DMS153 (cell line): ENCODE data around the gene CES2.

ENCODE experiments used
- DNase-seq: peaks from one replicate; lab custom pipeline; 2025; lab: John Stamatoyannopoulos, UW

The CES2 gene

DNA sequence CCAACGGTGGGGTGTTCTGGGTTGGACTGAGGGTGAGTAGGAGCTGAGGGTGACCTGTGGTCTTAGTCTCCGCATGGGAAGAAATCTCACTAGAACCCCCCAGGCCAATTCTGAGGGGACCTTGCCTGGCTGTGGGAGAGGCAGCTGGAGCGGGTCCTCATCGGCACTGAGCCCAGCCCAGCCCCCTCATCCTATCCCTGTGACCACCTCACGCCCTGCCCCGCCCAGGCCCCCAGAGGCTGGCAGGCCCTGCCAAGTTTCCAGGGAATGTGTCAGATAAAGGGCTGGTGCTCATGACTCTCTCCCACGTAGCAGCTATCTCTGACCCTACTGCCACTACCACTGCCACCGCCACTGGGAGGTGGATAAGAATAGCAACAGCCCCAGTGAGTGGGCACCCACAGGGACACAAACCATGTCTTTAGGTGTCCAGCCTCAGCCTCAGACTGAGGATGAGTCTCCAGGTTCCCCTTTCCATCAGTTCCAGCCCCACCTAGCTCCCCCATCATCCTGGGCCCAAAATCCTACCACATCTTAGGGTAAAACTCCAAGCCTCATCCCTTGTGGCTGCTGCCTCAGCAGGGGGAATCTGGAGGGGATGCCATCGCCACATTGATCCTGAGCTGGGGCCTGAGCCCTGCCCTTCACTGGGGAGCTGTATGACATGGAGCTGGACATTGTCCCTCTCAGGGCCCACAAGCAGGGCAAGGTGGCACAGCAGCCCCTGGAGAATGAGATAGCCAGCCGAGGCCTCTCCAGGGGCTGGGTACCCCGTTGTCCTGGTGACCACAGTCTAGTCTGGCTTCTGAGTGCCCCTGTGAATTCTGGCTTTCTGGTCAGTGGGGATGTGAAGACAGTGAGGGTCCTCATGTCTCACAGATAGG is 31.5 kb upstream of the CES2 start:
- DNase-seq, result no peak

- no peak for DNase-seq
Measured at GRCh38 chr16:66904428-66904845, 30.9 kb upstream of the CES2 start.

DNA sequence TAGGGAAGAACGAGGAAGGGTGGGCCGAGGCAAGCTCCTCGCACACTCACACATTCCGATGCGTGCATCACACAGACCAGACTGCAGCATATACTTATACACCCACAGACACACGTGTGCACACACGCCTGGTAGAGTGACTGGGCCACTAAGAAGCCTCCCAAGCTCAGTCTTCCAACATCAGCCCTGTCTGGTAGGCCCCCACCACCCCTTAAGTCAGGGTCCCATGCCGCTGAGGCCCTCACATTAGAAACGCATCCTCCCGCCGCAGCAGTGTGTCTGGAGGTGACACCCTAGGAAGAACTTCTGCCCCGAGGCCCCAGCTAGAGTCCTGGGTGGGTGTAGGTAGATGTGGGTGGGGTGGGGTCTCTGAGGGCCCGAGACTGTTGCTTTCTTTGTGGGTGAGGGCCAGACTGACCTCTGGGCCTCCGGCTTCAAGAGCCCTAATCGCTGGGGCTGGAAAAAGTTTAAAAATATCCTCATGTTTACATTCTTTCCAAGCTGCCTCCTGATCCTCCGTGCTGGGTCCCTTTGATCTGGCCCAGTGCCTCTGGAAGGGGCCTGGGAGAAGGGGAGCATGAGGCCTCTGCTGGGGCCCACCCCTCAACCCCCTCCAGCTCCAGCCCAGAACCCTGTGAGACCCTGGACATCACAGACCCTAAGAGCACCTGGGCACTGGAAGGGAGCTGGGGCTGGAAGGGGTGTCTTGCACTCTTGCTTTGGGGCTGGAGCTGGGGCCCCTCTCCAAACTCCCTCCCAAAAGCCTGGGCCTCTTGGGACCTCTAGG is 30.3 kb upstream of the CES2 start:
- no peak for DNase-seq

DNA sequence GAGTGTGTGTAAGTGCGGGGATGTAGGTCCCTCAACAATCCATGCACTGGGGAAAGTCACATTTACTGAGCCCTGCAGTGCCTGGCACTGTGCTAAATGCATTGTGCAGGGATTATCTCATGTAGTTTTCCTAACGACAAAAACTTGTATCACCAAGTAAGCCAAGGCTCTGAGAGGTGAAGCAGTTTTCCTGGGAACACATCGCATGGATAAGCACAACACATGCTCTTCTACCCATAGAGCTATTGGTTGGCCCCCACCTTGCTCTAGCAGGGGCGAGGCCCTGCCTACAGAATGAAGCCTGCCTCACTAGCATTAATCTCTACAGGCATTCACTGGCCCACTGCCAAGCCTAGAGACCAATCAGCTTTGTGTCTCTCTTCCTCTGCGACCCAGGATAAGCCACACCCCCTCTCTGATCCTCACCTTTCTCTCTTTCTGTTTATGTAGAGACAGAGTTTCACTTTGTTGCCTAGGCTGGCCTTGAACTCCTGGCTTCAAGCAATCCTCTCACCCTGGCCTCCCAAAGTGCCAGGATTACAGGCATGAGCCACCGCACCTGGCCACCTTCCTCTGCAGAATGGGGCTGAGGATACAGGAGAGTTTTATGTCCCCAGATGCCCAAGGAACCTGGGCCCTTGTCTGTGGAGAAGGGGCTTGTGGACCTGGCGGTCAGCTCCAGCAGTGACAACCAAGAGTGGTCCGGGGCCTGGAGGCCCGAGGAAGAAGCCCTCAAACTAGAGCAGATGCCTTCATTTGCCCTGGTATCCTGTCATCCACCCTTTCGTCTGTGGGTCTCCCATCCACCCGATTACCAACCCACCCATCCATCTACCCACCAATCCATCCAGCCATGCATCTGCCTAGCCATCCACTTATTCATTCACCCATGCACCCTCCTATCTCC is 29.4 kb upstream of the CES2 start:
- peak; percentile 62 for DNase-seq

DNA sequence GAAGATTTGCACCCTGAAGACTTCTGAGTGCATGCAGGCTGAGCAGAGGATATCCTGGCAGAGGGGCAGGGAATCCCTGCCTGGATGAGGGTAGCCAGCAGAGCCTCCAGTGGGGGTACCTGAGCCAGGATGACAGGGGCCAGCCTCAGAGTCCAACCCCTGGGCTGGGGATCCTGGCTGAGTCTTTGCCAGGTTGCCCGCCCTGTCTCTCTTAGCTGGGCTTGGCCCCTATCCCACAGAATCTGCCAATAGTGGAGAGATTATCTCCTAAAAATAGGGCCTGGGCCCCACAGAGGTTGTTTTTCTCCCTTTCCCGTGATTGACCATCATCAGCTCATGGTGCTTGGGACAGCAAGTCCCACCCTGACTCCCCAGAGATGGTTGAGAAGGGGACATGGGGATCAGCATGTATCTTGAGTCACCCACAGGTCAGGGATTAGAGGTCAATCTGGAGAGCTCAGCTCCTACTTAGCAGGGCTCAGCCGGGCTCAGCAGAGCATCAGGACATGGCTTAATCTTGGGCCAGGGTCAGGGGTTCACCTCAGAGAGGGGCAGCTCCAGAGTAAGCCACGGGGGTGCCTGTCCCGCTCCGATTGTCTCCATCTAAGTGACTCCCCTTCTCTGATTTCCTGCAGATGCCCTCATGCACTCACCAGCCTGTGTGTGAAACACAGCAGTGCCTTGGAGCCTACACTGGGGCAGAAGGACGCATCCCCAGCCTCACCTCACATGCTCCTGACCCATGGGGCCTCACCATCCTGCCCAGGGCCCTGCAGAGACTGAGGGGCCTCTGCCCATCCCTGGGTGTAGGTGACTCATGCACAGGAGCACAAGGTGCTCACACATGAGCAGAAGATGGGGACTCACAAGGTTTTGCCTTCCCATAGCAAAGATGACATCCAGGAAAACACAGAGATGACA is 28.1 kb upstream of the CES2 start:
- DNase-seq, result no peak

- DNase-seq, result no peak
Measured at GRCh38 chr16:66908116-66908515, 27.2 kb upstream of the CES2 start.

DNA sequence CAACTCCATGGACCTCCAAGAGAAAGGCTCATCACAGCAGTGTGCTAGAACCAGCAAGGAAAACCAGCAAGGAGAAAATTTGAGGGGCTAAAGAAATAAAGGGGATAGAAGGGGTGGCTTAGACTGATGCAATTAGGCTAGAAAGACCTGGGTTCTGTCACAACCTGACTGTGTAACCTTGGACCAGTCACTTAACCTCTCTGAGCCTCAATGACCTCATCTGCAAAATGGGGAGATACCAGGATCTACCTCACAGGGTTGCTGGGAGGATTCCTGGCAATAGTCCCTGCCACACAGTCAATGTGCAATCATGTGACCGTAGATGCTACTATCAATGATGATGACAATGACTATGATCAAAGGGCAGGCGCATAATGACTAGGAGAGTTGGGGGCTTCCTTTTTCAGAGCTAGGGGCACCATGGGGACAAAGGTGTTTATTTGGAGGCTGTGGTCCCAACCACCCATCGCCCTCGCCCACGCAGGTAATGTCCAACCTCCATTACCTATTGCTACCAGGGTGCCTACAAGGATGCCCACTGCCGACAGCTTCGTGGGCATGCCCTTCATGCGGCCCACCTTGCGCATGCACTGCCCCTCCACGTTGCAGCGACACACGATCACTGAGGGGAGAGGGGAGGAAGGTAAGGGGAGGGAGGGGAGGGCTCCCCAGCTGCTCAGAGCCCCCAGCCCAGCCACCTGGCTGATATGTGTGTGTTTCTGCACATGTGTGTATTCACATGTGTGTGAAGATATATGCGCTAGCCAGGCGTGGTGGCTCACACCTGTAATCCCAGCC is 26.4 kb upstream of the CES2 start:
- no peak for DNase-seq

DNA sequence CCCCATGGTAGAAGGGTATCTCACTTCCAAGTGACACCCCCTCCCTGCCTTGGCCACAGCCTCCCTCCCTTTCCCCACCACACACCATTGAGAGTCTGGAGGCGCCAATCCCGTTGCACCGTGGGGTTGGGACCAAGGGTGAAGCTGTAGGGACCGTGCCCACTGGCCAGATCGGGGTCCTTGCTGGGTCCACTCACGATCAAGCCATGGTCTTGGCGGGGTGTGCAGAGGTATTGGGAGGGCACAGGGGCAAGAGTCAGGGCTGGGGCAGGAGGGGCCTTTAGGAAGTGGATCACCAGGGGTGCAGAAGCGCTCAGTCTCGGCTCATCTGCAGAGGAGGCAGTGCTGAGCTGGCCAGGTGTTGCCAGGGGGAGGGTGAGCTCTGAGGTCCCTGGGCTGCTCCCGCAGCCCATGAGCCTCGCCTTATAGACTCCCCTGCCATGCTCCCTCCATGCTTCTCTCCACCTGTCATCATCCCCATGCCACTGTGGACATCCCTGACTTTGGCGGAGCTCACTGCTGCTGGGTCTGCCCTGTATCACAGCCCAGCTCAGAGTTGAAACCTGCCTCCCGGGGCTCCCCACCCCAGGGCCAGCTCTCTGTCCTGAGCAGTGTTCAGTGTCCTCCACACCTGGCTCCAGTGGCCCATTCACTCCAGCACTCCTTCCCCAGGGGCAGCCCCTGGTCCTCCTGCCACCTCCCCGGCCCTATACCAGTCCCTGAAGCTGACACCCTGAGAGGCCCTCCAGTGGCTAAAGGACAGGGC is 25.0 kb upstream of the CES2 start:
- DNase-seq, result no peak

DNA sequence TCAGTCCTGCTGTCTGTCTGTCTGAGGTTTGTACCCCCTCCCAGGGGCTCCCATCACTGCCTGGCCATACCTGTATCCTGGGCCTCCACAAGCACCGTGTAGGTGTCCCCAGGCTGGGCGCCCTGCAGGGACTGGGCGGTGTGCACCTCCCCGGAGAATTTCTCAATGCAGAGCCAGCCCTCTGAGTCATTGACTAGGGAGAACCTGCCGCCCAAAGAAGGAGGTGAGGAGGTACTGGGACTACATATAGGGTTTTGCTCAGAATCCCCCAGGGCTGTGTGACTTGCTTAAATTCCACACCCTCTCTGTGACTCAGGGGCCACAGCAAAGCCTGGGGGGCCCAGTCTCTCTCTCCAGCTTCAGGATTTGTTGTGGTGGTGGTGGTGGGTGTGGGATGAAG is 24.2 kb upstream of the CES2 start:
- no peak for DNase-seq

- DNase-seq, result no peak
Measured at GRCh38 chr16:66911801-66912200, 23.5 kb upstream of the CES2 start.

DNA sequence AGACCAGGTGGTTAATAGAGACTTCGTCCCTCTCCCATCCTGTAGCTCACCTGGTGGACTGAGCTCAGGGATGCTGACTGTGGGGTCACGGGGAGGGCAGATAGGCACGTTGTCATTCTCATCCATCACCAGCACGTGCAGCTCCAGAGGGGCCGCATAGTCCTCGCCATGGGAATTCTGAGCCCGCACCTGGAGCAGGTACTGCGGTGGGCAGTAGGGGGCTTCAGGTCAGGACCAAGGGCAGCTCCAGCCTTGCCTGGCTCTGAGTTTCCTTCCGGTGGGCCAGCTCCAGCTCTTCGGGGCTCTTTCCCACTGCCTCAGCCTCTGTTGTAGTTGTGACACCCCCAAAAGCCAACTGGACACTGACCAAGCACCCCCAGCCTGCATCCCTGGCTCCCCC is 22.2 kb upstream of the CES2 start:
- DNase-seq, result no peak

DNA sequence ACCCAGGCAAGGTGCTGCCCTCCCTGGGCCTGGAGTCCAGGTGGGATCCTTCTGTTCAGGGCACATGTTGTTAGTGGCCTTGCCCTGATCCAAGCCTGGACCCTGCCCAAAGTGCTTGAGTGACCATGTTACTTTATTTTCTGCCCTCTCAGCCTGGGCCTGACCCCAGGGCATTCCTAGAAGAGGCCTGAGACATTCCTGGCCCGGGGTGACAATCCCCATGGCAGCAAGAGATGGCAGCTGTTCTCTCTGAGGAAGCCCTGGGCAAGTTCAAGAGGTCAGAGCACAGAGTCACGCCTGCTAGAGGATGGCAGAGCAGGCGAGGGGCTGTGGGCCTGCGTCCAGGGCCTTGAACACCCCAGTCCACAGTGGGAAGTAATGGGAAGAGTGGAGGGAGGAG is 21.6 kb upstream of the CES2 start:
- DNase-seq, result no peak

GRCh38 chr16:66914541-66914940 is 20.8 kb upstream of the CES2 start:
- no peak for DNase-seq

GRCh38 chr16:66915041-66915440 is 20.3 kb upstream of the CES2 start:
- no peak for DNase-seq

- no peak for DNase-seq
Measured at GRCh38 chr16:66916518-66916917, 18.8 kb upstream of the CES2 start.

DNA sequence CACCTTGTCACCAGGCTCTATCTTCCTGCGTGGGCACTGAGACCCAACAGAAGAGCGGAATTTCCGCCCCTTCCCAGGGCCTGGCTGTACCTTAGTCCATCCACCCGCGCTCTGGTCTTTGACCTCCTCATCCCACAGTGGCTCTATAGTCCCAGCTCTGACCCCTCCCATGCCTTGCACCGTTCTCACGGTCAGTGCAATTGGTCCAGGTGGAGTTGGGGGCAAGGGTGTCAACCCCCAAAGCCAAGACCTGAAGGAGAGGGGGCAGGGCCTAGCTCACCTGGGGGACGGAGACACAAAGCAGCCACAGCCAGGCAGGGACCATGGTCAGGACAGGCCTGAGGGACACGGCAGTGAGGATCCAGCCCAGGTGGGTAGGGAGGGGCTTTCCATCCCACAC is 17.6 kb upstream of the CES2 start:
- no peak for DNase-seq

GRCh38 chr16:66918355-66918754 is 17.0 kb upstream of the CES2 start:
- DNase-seq, result no peak

- no peak for DNase-seq
Measured at GRCh38 chr16:66918803-66919568, 16.3 kb upstream of the CES2 start, which contains the start of gene CDH16. Gene CDH16, minus strand, starts transcription at chr16:66918885. Its CDS starts 820 bp downstream, at chr16:66918065.
